HepG2 (cell line): ENCODE results near the gene FHIP1B. TPM values are rescaled to one million over a fixed set of nuclear protein-coding genes. Genes with fewer than 3 reads are reported as not detected.

Experiments used
- ATAC-seq: fragments of 200-7000 bp; cut with Tn5 transposase; 3 replicates; pipeline ENCODE4 v1.9.1; 2020; ENCODE audit warnings: mild to moderate bottlenecking, moderate library complexity
- BruUV-seq: library from RNA; stranded (reverse); fragments of 400-500 nt; replicated peaks from 2 replicates; lab custom pipeline; 2021; lab: Mats Ljungman, UMichigan
- CTCF ChIA-PET: fragments of 300-600 bp; formaldehyde crosslinking; extraction: SDS; loops from one replicate; lab custom pipeline; 2021; ENCODE audit warnings: low total read pairs, inconsistent platforms, low intra/inter-chr PET ratio; lab: Yijun Ruan, JAX
- POLR2A ChIA-PET: fragments of 350-600 bp; sonication (Branson Sonifier 250); formaldehyde crosslinking; loops from one replicate; lab custom pipeline; 2020; ENCODE audit warnings: antibody characterized with exemption, inconsistent platforms; lab: Yijun Ruan, JAX
- DNase-seq: peaks from one replicate; pipeline ENCODE4 v3.0.0-alpha.2; 2015; ENCODE audit warnings: low spot score
- FAIRE-seq: peaks from 3 replicates; lab custom pipeline; 2011; peaks lifted over from hg19 to GRCh38; lab: Jason Lieb, UNC
- H2AFZ ChIP-seq: one replicate; pipeline ENCODE4 v1.6.1; 2011; ENCODE audit warnings: low read length, inconsistent platforms
- H3K27ac ChIP-seq: fragments of 300-600 bp; 3 replicates; pipeline ENCODE4 v1.8.0; 2011; ENCODE audit warnings: mixed run types, mild to moderate bottlenecking, mixed read lengths, low read length, inconsistent platforms; ENCODE audit not compliant: insufficient read depth; ENCODE audit errors: extremely low read length
- H3K27me3 ChIP-seq, 2 experiments: fragments of 200-600 bp in 1 of 2; 2 replicates in 1 of 2; 3 replicates in 1 of 2; pipeline versions ENCODE4 v1.6.0 to v1.8.0; 2011; ENCODE audit warnings: low read length in 2 of 2, mild to moderate bottlenecking in 2 of 2, moderate library complexity in 2 of 2, inconsistent platforms in 1 of 2; ENCODE audit not compliant: insufficient read depth in 2 of 2, control insufficient read depth in 1 of 2
- H3K36me3 ChIP-seq, 2 experiments: fragments of 200-600 bp in 1 of 2; replicated peaks in 1 of 2; 2 replicates in 1 of 2; 3 replicates in 1 of 2; pipeline versions ENCODE4 v1.5.1 to v1.8.0; 2011; ENCODE audit warnings: low read length in 2 of 2, inconsistent platforms in 1 of 2; ENCODE audit not compliant: insufficient read depth in 2 of 2, control insufficient read depth in 1 of 2
- H3K4me1 ChIP-seq: 2 replicates; pipeline ENCODE4 v1.5.1; 2012; ENCODE audit warnings: low read length, inconsistent platforms; ENCODE audit not compliant: insufficient read depth
- H3K4me2 ChIP-seq: 2 replicates; pipeline ENCODE4 v1.6.0; 2011; ENCODE audit warnings: low read depth, low read length, inconsistent platforms
- H3K4me3 ChIP-seq, 3 experiments: fragments of 200-600 bp in 1 of 3; sonication (generic), shearing (Covaris generic) in 1 of 3; replicated peaks in 1 of 3; 2 replicates each; pipeline ENCODE4 v1.5.1; 2011 to 2016; ENCODE audit warnings: low read length in 3 of 3, inconsistent platforms in 2 of 3, low read depth in 2 of 3, mild to moderate bottlenecking in 2 of 3, control low read depth in 1 of 3, mixed read lengths in 1 of 3; ENCODE audit not compliant: insufficient read depth in 1 of 3
- H3K79me2 ChIP-seq: one replicate; pipeline ENCODE4 v1.6.1; 2011; ENCODE audit warnings: low read length, inconsistent platforms; ENCODE audit not compliant: insufficient read depth
- H3K9ac ChIP-seq: 2 replicates; pipeline ENCODE4 v1.6.0; 2011; ENCODE audit warnings: mild to moderate bottlenecking, low read depth, low read length, inconsistent platforms; ENCODE audit not compliant: insufficient read depth
- H3K9me3 ChIP-seq: 2 replicates; pipeline ENCODE4 v1.5.1; 2012; ENCODE audit warnings: mild to moderate bottlenecking, low read length
- H4K20me1 ChIP-seq: 2 replicates; pipeline ENCODE4 v1.6.0; 2011; ENCODE audit warnings: inconsistent platforms, mild to moderate bottlenecking, low read length, moderate library complexity; ENCODE audit not compliant: insufficient read depth
- ATF1 ChIP-seq: IDR thresholded peaks from 2 replicates; pipeline ENCODE4 v1.6.1; 2016; ENCODE audit warnings: mild to moderate bottlenecking, control low read depth
- DPF2 ChIP-seq: sonication (generic); formaldehyde crosslinking; IDR thresholded peaks from 2 replicates; pipeline ENCODE4 v1.4.0; 2020; ENCODE audit warnings: mild to moderate bottlenecking, low read depth, missing genetic modification reagents, borderline replicate concordance
- MXD1 ChIP-seq: sonication (generic); formaldehyde crosslinking; IDR thresholded peaks from 2 replicates; pipeline ENCODE4 v1.4.0; 2020; ENCODE audit warnings: mild to moderate bottlenecking, missing genetic modification reagents
- MYNN ChIP-seq: sonication (generic); formaldehyde crosslinking; IDR thresholded peaks from 2 replicates; pipeline ENCODE4 v1.4.0; 2020; ENCODE audit warnings: mild to moderate bottlenecking, low read depth, missing genetic modification reagents
- REPIN1 ChIP-seq: sonication (generic); formaldehyde crosslinking; IDR thresholded peaks from 2 replicates; pipeline ENCODE4 v1.8.0; 2022; ENCODE audit warnings: missing genetic modification reagents, low read depth, mild to moderate bottlenecking, borderline replicate concordance
- SMYD3 ChIP-seq: sonication (generic); formaldehyde crosslinking; IDR thresholded peaks from 2 replicates; pipeline ENCODE4 v1.8.1; 2023; ENCODE audit warnings: mild to moderate bottlenecking, missing genetic modification reagents
- STAG1 ChIP-seq: sonication (generic); formaldehyde crosslinking; IDR thresholded peaks from 2 replicates; pipeline ENCODE4 v1.4.0; 2020; ENCODE audit warnings: missing genetic modification reagents
- TAF15 ChIP-seq: fragments of 200-400 bp; formaldehyde crosslinking; IDR thresholded peaks from one replicate; pipeline ENCODE4 v1.6.1; 2018; ENCODE audit warnings: mild to moderate bottlenecking, low read depth, low read length; ENCODE audit not compliant: poor library complexity, severe bottlenecking
- TFAP4 ChIP-seq: sonication (generic); IDR thresholded peaks from 2 replicates; pipeline ENCODE4 v1.6.1; 2016; ENCODE audit warnings: low read depth, borderline replicate concordance
- ZBTB4 ChIP-seq: sonication (generic); formaldehyde crosslinking; IDR thresholded peaks from 2 replicates; pipeline ENCODE4 v1.4.0; 2020; ENCODE audit warnings: missing genetic modification reagents, mild to moderate bottlenecking, borderline replicate concordance
- ZNF350 ChIP-seq: sonication (generic); formaldehyde crosslinking; IDR thresholded peaks from 2 replicates; pipeline ENCODE4 v1.4.0; 2020; ENCODE audit warnings: mild to moderate bottlenecking, low read depth, missing genetic modification reagents, borderline replicate concordance
- ZSCAN20 ChIP-seq: sonication (generic); formaldehyde crosslinking; IDR thresholded peaks from 2 replicates; pipeline ENCODE4 v1.4.0; 2020; ENCODE audit warnings: missing genetic modification reagents, mild to moderate bottlenecking, borderline replicate concordance
- WGBS: methylation state at CpG from one replicate; pipeline ENCODE4 v1.1.6; 2017; ENCODE audit warnings: low lambda C conversion rate; 5-methylcytosine and 5-hydroxymethylcytosine counted together
- in situ Hi-C: cut with HindIII; loops from 2 replicates; pipeline ENCODE4 v1.10.0; 2017; ENCODE audit warnings: low pct_unique_long_range_greater_than_20kb; ENCODE audit not compliant: extremely low pct_ligation_motif_present
- intact Hi-C: fragments of 100-400 bp; cut with micrococcal nuclease; formaldehyde crosslinking; loops from one replicate; pipeline ENCODE4 v1.10.0; 2022; ENCODE audit not compliant: unreplicated experiment
- polyA plus RNA-seq, 8 experiments: library from polyadenylated mRNA; depleted of rRNA in 3 of 8; stranded (reverse) in 7 of 8; unstranded in 1 of 8; fragments of >200 nt; fragmentation: Illumina TruSeq in 4 of 8; extraction: Trizol in 4 of 8; gene quantifications; 2 replicates each; pipeline versions ENCODE4 v1.2.1 to v1.2.3, GENCODE V29; 2011 to 2016; ENCODE audit warnings: low read depth in 4 of 8, missing spikeins in 1 of 8, mixed read lengths in 1 of 8; ENCODE audit not compliant: insufficient read depth in 1 of 8
- total RNA-seq, 5 experiments: library from RNA; depleted of rRNA; stranded (reverse); fragments of >200 nt; fragmentation: Illumina TruSeq; extraction: Trizol; gene quantifications; 2 replicates each; pipeline ENCODE4 v1.2.3, GENCODE V29; 2016; ENCODE audit warnings: low read depth in 1 of 5

Gene FHIP1B
- total and polyA plus RNA-seq, 2 of the 13 experiments (the other 11 are each of a cell fraction or from before 2014, with no cell fraction given): 14.1 to 18.6 TPM

DNA sequence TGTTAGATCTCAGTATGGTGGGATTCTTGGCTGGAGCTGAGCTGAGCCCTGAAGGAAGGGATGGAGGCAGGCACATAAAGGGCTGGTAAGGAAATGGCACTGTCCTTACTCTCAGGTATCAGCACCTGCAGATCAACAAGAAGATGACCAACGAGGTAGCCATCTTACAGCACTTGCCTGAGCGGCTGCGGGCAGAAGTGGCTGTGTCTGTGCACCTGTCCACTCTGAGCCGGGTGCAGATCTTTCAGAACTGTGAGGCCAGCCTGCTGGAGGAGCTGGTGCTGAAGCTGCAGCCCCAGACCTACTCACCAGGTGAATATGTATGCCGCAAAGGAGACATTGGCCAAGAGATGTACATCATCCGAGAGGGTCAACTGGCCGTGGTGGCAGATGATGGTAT, 6.9 kb upstream of the FHIP1B start:
- CTCF ChIA-PET: no interaction called here
- in situ Hi-C loops: no loop called here
- H3K4me2 ChIP-seq: no peak overlapping the region

GRCh38 chr11:6240781-6241180, 6.3 kb upstream of the FHIP1B start:
- DNase-seq: no peak

More for the DNA sequence above, 6.9 kb upstream of the FHIP1B start:
- H3K36me3 ChIP-seq: no peaks in the 10 kb centered on the region
- POLR2A ChIA-PET: no interaction called here
- BruUV-seq: no TSS peak
- 25% methylated on average over 5 of the region's 7 CpGs for WGBS
- H3K4me3 ChIP-seq: no peak overlapping the region
- no peak overlapping the region for H3K9ac ChIP-seq
- no peaks in the 10 kb centered on the region for H3K4me1 ChIP-seq
- FAIRE-seq: no peak
- H2AFZ ChIP-seq: no peak overlapping the region
- no peak overlapping the region for H3K27ac ChIP-seq
- DNase-seq: no peak
- H4K20me1 ChIP-seq: no peaks in the 10 kb centered on the region
- H3K79me2 ChIP-seq: no peaks in the 10 kb centered on the region
- peaks cover 2 to 16% of the 10 kb centered on the region in 2 experiments; a peak in 1 of 5 replicates for H3K27me3 ChIP-seq
- TF ChIP-seq TAF15: no peak
- H3K9me3 ChIP-seq: no peaks in the 10 kb centered on the region
- intact Hi-C loops: no loop called here
- ATAC-seq: no peak

More at GRCh38 chr11:6240781-6241180, 6.3 kb upstream of the FHIP1B start:
- Histone ChIP-seq H3K79me2 (no peaks in the 10 kb centered on the region), H3K9me3 (no peaks in the 10 kb centered on the region), H3K4me3 (no peak overlapping the region), H3K9ac (no peak overlapping the region), H3K27me3 (peaks cover 2 to 16% of the 10 kb centered on the region in 2 experiments; a peak in 1 of 5 replicates), H3K4me1 (no peaks in the 10 kb centered on the region), H3K36me3 (no peaks in the 10 kb centered on the region), H3K4me2 (no peak overlapping the region), H4K20me1 (no peaks in the 10 kb centered on the region), H2AFZ (no peak overlapping the region), H3K27ac (no peak overlapping the region)
- ChIA-PET POLR2A (no interaction called here), CTCF (no interaction called here)
- in situ Hi-C loops (no loop called here), intact Hi-C loops (no loop called here)
- TF ChIP-seq ZNF350 (CRISPR knock-in tag) (no peak), ZBTB4 (CRISPR knock-in tag) (no peak), ZSCAN20 (no peak), TFAP4 (no peak), SMYD3 (CRISPR knock-in tag) (no peak), DPF2 (CRISPR knock-in tag) (no peak), ATF1 (CRISPR knock-in tag) (no peak), REPIN1 (no peak), MXD1 (no peak), MYNN (CRISPR knock-in tag) (no peak), STAG1 (CRISPR knock-in tag) (no peak)
- 0% methylated on average over 1 of the region's 1 CpG for WGBS
- ATAC-seq: no peak
- no TSS peak for BruUV-seq
- FAIRE-seq: no peak
